K562 (cell line): ENCODE data around the gene B3GAT2. TPM values are rescaled to one million over a fixed set of nuclear protein-coding genes. Genes with fewer than 3 reads are reported as not detected.

ENCODE experiments used
- ATAC-seq: fragments of 200-7000 bp; cut with Tn5 transposase; 3 replicates; pipeline ENCODE4 v1.9.1; 2020; ENCODE audit warnings: moderate library complexity
- BruUV-seq: library from RNA; stranded (reverse); fragments of 400-500 nt; replicated peaks from 2 replicates; lab custom pipeline; 2021; lab: Mats Ljungman, UMichigan
- CTCF ChIA-PET: fragments of 300-600 bp; formaldehyde crosslinking; extraction: SDS; loops from one replicate; lab custom pipeline; 2021; ENCODE audit warnings: low intra/inter-chr PET ratio; lab: Yijun Ruan, JAX
- POLR2A ChIA-PET: fragments of 300-600, 350-650 bp; sonication (Branson Sonifier 250); formaldehyde crosslinking; extraction: SDS; loops from one replicate; lab custom pipeline; 2021; ENCODE audit warnings: antibody characterized with exemption, inconsistent platforms; lab: Yijun Ruan, JAX
- DNase-seq, 4 experiments: peaks; one replicate each; pipeline versions ENCODE4 v3.0.0 to v3.0.0-alpha.2; 2011 to 2018; ENCODE audit warnings: low spot score in 3 of 4, mixed read lengths in 3 of 4; ENCODE audit errors: extremely low read depth in 1 of 4
- FAIRE-seq: peaks from 2 replicates; lab custom pipeline; 2011; peaks lifted over from hg19 to GRCh38; lab: Jason Lieb, UNC
- H2AFZ ChIP-seq: 2 replicates; pipeline ENCODE4 v1.6.0; 2011; ENCODE audit warnings: low read depth, low read length, control low read depth, inconsistent platforms
- H3K27ac ChIP-seq: fragments of 200-600 bp; 3 replicates; pipeline ENCODE4 v1.8.0; 2011; ENCODE audit warnings: low read depth, mild to moderate bottlenecking, control low read depth, inconsistent platforms, low read length, moderate library complexity, mixed read lengths; ENCODE audit errors: extremely low read depth
- H3K27me3 ChIP-seq, 2 experiments: fragments of 300-600 bp in 1 of 2; 2 replicates in 1 of 2; 3 replicates in 1 of 2; pipeline versions ENCODE4 v1.6.0 to v1.8.0; 2011; ENCODE audit warnings: inconsistent platforms in 2 of 2, low read length in 2 of 2, mild to moderate bottlenecking in 1 of 2, mixed read lengths in 1 of 2, moderate library complexity in 1 of 2; ENCODE audit not compliant: control insufficient read depth in 2 of 2, insufficient read depth in 2 of 2
- H3K36me3 ChIP-seq: fragments of 300-600 bp; 3 replicates; pipeline ENCODE4 v1.8.0; 2011; ENCODE audit warnings: mild to moderate bottlenecking, low read length, inconsistent platforms; ENCODE audit not compliant: control insufficient read depth, insufficient read depth
- H3K4me1 ChIP-seq, 2 experiments: fragments of 200-600 bp in 1 of 2; replicated peaks in 1 of 2; 2 replicates in 1 of 2; 3 replicates in 1 of 2; pipeline versions ENCODE4 v1.5.1 to v1.8.0; 2011; ENCODE audit warnings: inconsistent platforms in 2 of 2, low read length in 2 of 2, mild to moderate bottlenecking in 1 of 2, mixed read lengths in 1 of 2, moderate library complexity in 1 of 2; ENCODE audit not compliant: control insufficient read depth in 2 of 2, insufficient read depth in 2 of 2
- H3K4me2 ChIP-seq: 2 replicates; pipeline ENCODE4 v1.6.1; 2011; ENCODE audit warnings: low read length, control low read depth, inconsistent platforms, mixed read lengths; ENCODE audit not compliant: insufficient read depth
- H3K4me3 ChIP-seq: fragments of 200-600 bp; sonication (generic), shearing (Covaris generic); 2 replicates; pipeline ENCODE4 v1.5.1; 2016; ENCODE audit warnings: control low read depth, inconsistent platforms
- H3K79me2 ChIP-seq: fragments of 200-600 bp; 3 replicates; pipeline ENCODE4 v1.8.0; 2011; ENCODE audit warnings: low read length, inconsistent platforms; ENCODE audit not compliant: control insufficient read depth, insufficient read depth
- H3K9ac ChIP-seq, 2 experiments: 2 replicates each; pipeline versions ENCODE4 v1.6.0 to v1.6.1; 2011; ENCODE audit warnings: low read depth in 2 of 2, low read length in 2 of 2, control low read depth in 1 of 2, inconsistent platforms in 1 of 2, mild to moderate bottlenecking in 1 of 2, mixed read lengths in 1 of 2; ENCODE audit not compliant: insufficient read depth in 1 of 2
- H3K9me1 ChIP-seq: one replicate; pipeline ENCODE4 v1.6.0; 2011; ENCODE audit warnings: inconsistent platforms, mild to moderate bottlenecking, low read length, moderate library complexity; ENCODE audit not compliant: control insufficient read depth, insufficient read depth
- H3K9me3 ChIP-seq: replicated peaks from 2 replicates; pipeline ENCODE4 v1.5.1; 2011; ENCODE audit warnings: low read depth, low read length, inconsistent platforms; ENCODE audit not compliant: control insufficient read depth, insufficient read depth
- H4K20me1 ChIP-seq: replicated peaks from 2 replicates; pipeline ENCODE4 v1.6.1; 2011; ENCODE audit warnings: low read length, inconsistent platforms, mixed read lengths; ENCODE audit not compliant: control insufficient read depth, insufficient read depth
- AFF4 ChIP-seq: sonication (generic); formaldehyde crosslinking; IDR thresholded peaks from 2 replicates; pipeline ENCODE4 v1.8.0; 2023; ENCODE audit warnings: mild to moderate bottlenecking, missing genetic modification reagents
- BRCA1 ChIP-seq, 2 experiments: fragments of 450-650 bp in 1 of 2; sonication (generic) in 1 of 2; formaldehyde crosslinking in 1 of 2; IDR thresholded peaks; 2 replicates each; pipeline versions ENCODE4 v1.5.0 to v1.6.1; 2017 to 2020; ENCODE audit warnings: mild to moderate bottlenecking in 1 of 2, missing genetic modification reagents in 1 of 2
- FOXP1 ChIP-seq: sonication (generic); formaldehyde crosslinking; IDR thresholded peaks from 2 replicates; pipeline ENCODE4 v1.8.0; 2022; ENCODE audit warnings: mild to moderate bottlenecking, missing genetic modification reagents
- FOXP4 ChIP-seq: sonication (generic); formaldehyde crosslinking; IDR thresholded peaks from 2 replicates; pipeline ENCODE4 v1.8.0; 2022; ENCODE audit warnings: mild to moderate bottlenecking, missing genetic modification reagents, borderline replicate concordance
- GATA2 ChIP-seq: sonication (generic); formaldehyde crosslinking; IDR thresholded peaks from 2 replicates; pipeline ENCODE4 v1.4.0; 2020; ENCODE audit warnings: mild to moderate bottlenecking, missing genetic modification reagents
- MIER1 ChIP-seq: fragments of 450-650 bp; IDR thresholded peaks from 2 replicates; pipeline ENCODE4 v1.6.1; 2016; ENCODE audit warnings: antibody characterized with exemption, mild to moderate bottlenecking, low read depth
- PCBP2 ChIP-seq: fragments of 200-400 bp; formaldehyde crosslinking; IDR thresholded peaks from 2 replicates; pipeline ENCODE4 v1.6.1; 2018; ENCODE audit warnings: low read length, low read depth, mild to moderate bottlenecking, moderate library complexity; ENCODE audit not compliant: poor library complexity, severe bottlenecking
- RBBP5 ChIP-seq: fragments of 200-600 bp; sonication (generic); IDR thresholded peaks from 2 replicates; pipeline ENCODE4 v1.6.1; 2012; ENCODE audit warnings: borderline replicate concordance, mild to moderate bottlenecking, low read length, control low read depth, inconsistent platforms; ENCODE audit not compliant: insufficient read depth, poor library complexity, severe bottlenecking
- SIX5 ChIP-seq, 2 experiments: IDR thresholded peaks; 2 replicates each; pipeline ENCODE4 v1.6.1; 2011; ENCODE audit warnings: low read length in 2 of 2, borderline replicate concordance in 1 of 2, low read depth in 1 of 2, mild to moderate bottlenecking in 1 of 2, moderate library complexity in 1 of 2; ENCODE audit not compliant: insufficient read depth in 1 of 2
- ZNF274 ChIP-seq: IDR thresholded peaks from 2 replicates; pipeline ENCODE4 v1.6.1; 2011; ENCODE audit warnings: low read depth, mild to moderate bottlenecking, low read length, moderate library complexity, borderline replicate concordance
- ZNF511 ChIP-seq: sonication (generic); formaldehyde crosslinking; IDR thresholded peaks from 2 replicates; pipeline ENCODE4 v1.8.0; 2022; ENCODE audit warnings: mild to moderate bottlenecking, missing genetic modification reagents
- ZNF639 ChIP-seq, 2 experiments: fragments of 200-800 bp in 1 of 2; sonication (Bioruptor generic) in 1 of 2; sonication (generic) in 1 of 2; formaldehyde crosslinking in 1 of 2; IDR thresholded peaks in 1 of 2; conservative IDR thresholded peaks in 1 of 2; 2 replicates each; pipeline versions ENCODE4 v1.5.0 to v1.6.1; 2016 to 2020; ENCODE audit warnings: missing compliant biosample characterization in 1 of 2, missing genetic modification characterization in 1 of 2, missing genetic modification reagents in 1 of 2
- WGBS: fragments of 100-300 bp; shearing (Covaris generic); methylation state at CpG from one replicate; pipeline ENCODE4 v1.1.6; 2016; ENCODE audit warnings: low coverage, mixed read lengths; ENCODE audit not compliant: insufficient coverage; ENCODE audit errors: missing lambda C conversion rate; 5-methylcytosine and 5-hydroxymethylcytosine counted together
- in situ Hi-C: fragments of 300-500 bp; cut with MboI; formaldehyde crosslinking; loops from 4 replicates; pipeline ENCODE4 v1.15.0; 2018; ENCODE audit warnings: inconsistent platforms, mixed read lengths
- intact Hi-C: fragments of 100-400 bp; cut with micrococcal nuclease; formaldehyde crosslinking; loops from 2 replicates; pipeline ENCODE4 v1.14.2; 2022
- polyA plus RNA-seq, 8 experiments: library from polyadenylated mRNA; depleted of rRNA in 4 of 8; stranded (reverse) in 5 of 8; unstranded in 3 of 8; fragments of >200 nt; fragmentation: Nextera tagmentation in 2 of 8; fragmentation: Illumina TruSeq in 1 of 8; extraction: Ambion mirVana in 2 of 8; extraction: Trizol in 1 of 8; gene quantifications; 2 replicates each; pipeline versions ENCODE4 v1.2.1 to v1.2.3, GENCODE V29; 2011 to 2014; ENCODE audit warnings: inconsistent platforms in 1 of 8, missing spikeins in 1 of 8
- total RNA-seq, 7 experiments: library from RNA; depleted of rRNA in 6 of 7; stranded (reverse); fragments of >200 nt in 6 of 7; fragmentation: Illumina TruSeq in 2 of 7; extraction: Trizol in 2 of 7; gene quantifications; 2 replicates each; pipeline versions ENCODE4 v1.2.1 to v1.2.3, GENCODE V29; 2011 to 2021; ENCODE audit warnings: low replicate concordance in 1 of 7

Gene B3GAT2
- total and polyA plus RNA-seq, 9 of the 15 experiments (the other 6 are each of a cell fraction or from before 2014, with no cell fraction given) = 0.01 to 0.43 (median 0.04) TPM; not detected in 4

- H3K4me2 ChIP-seq = no peak overlapping the region
- intact Hi-C loops (no loop called here), in situ Hi-C loops (no loop called here)
- H3K9ac ChIP-seq = no peak overlapping the region
- H3K9me1 ChIP-seq = no peaks in the 10 kb centered on the region
- no peaks in the 10 kb centered on the region for H3K79me2 ChIP-seq
- no peaks in the 10 kb centered on the region for H3K36me3 ChIP-seq
- H3K4me3 ChIP-seq = no peak overlapping the region
- H3K27me3 ChIP-seq = no peaks in the 10 kb centered on the region
- ChIA-PET POLR2A (no interaction called here), CTCF (no interaction called here)
- 13% methylated on average over 1 of the region's 1 CpG for WGBS
- H4K20me1 ChIP-seq = no peaks in the 10 kb centered on the region
- FAIRE-seq (no peak), ATAC-seq (no peak), DNase-seq (no peak)
- H3K27ac ChIP-seq = no peak overlapping the region
- no peaks in the 10 kb centered on the region for H3K4me1 ChIP-seq
- BruUV-seq = no TSS peak
- H2AFZ ChIP-seq = no peak overlapping the region
- no peak for TF ChIP-seq FOXP1 (CRISPR knock-in tag)
- TF ChIP-seq SIX5 (IDR thresholded peaks at IDR 0.05; ENCODE audit: borderline replicate concordance in 1 of 2, insufficient read depth in 1 of 2, low read depth in 1 of 2, low read length in 2 of 2) = no peak
- TF ChIP-seq AFF4 (CRISPR knock-in tag) = no peak
- no peak for TF ChIP-seq ZNF274
- no peak for TF ChIP-seq ZNF639 (CRISPR knock-in tag; conservative IDR thresholded peaks at IDR 0.05 in 1 of 2, IDR thresholded peaks at IDR 0.05 in 1 of 2)
- no peak for TF ChIP-seq GATA2 (CRISPR knock-in tag)
- TF ChIP-seq FOXP4 (CRISPR knock-in tag) = no peak
- no peak for TF ChIP-seq PCBP2
- TF ChIP-seq ZNF511 (CRISPR knock-in tag) = no peak
- no peak for TF ChIP-seq BRCA1 (IDR thresholded peaks at IDR 0.05)
- no peak for TF ChIP-seq BRCA1 (CRISPR knock-in tag; IDR thresholded peaks at IDR 0.05)
- TF ChIP-seq MIER1 = no peak
- TF ChIP-seq RBBP5 = no peak
- no peaks in the 10 kb centered on the region for H3K9me3 ChIP-seq
Measured at GRCh38 chr6:70823651-70824050, 133.2 kb downstream of the B3GAT2 start.
